Measurements from ENCODE around the gene ATP5F1D. TPM values are rescaled to one million over a fixed set of nuclear protein-coding genes. Genes with fewer than 3 reads are reported as not detected.

Gene ATP5F1D
- total RNA-seq, 1 donor from 2014 or later, result 486 TPM

Other genes with a start within 250 kb of the ATP5F1D start
- not detected for gene GRIN3B, start 241.3 kb upstream of the ATP5F1D start, total RNA-seq
- gene TMEM259, start 220.6 kb upstream of the ATP5F1D start, total RNA-seq, result 125 TPM
- gene RNU6-2, start 220.2 kb upstream of the ATP5F1D start, total RNA-seq, result not detected
- 44.8 TPM for gene CNN2, start 215.1 kb upstream of the ATP5F1D start, total RNA-seq
- 10.5 TPM for gene ABCA7, start 201.6 kb upstream of the ATP5F1D start, total RNA-seq
- gene ARHGAP45, start 174.6 kb upstream of the ATP5F1D start, total RNA-seq, result 3.7 TPM
- gene POLR2E, start 146.4 kb upstream of the ATP5F1D start, total RNA-seq, result 125 TPM
- 243 TPM for gene GPX4, start 137.8 kb upstream of the ATP5F1D start, total RNA-seq
- 37.3 TPM for gene SBNO2, start 67.5 kb upstream of the ATP5F1D start, total RNA-seq
- gene STK11, start 36.0 kb upstream of the ATP5F1D start, total RNA-seq, result 49.7 TPM
- 1.9 TPM for gene CBARP, start 3.7 kb upstream of the ATP5F1D start, total RNA-seq
- 97.5 TPM for gene MIDN, start 6.8 kb downstream of the ATP5F1D start, total RNA-seq
- 318 TPM for gene CIRBP, start 27.6 kb downstream of the ATP5F1D start, total RNA-seq
- gene FAM174C, start 33.8 kb downstream of the ATP5F1D start, total RNA-seq, result 20.0 TPM
- not detected for gene EFNA2, start 44.1 kb downstream of the ATP5F1D start, total RNA-seq
- gene NDUFS7, start 142.2 kb downstream of the ATP5F1D start, total RNA-seq, result 233 TPM
- 51.6 TPM for gene GAMT, start 159.8 kb downstream of the ATP5F1D start, total RNA-seq
- 81.2 TPM for gene DAZAP1, start 165.8 kb downstream of the ATP5F1D start, total RNA-seq
- 479 TPM for gene RPS15, start 196.6 kb downstream of the ATP5F1D start, total RNA-seq
- gene APC2, start 208.4 kb downstream of the ATP5F1D start, total RNA-seq, result 0.08 TPM
- gene C19orf25, start 237.5 kb downstream of the ATP5F1D start, total RNA-seq, result 16.9 TPM
- 1.5 TPM for gene PCSK4, start 248.6 kb downstream of the ATP5F1D start, total RNA-seq
- gene REEP6, start 249.4 kb downstream of the ATP5F1D start, total RNA-seq, result 3.3 TPM

All from cardiac septum (tissue), 1 donor.